SU-DHL-6 (cell line): Measurements from ENCODE around the gene TMCC1.

Experiments used
- EZH2phosphoT487 ChIP-seq: fragments of 200-600 bp; sonication (generic), shearing (Covaris generic); conservative IDR thresholded peaks from 2 replicates; pipeline ENCODE4 v1.6.1; 2018; ENCODE audit warnings: mild to moderate bottlenecking, antibody characterized with exemption, low read length, moderate library complexity, mixed read lengths
- TF ChIP-seq, protein P1 (sequence below): fragments of 200-600 bp; sonication (generic); IDR thresholded peaks from one replicate; pipeline ENCODE4 v1.5.1; 2017; ENCODE audit warnings: antibody characterized with exemption, mild to moderate bottlenecking, low read length, moderate library complexity; ENCODE audit not compliant: insufficient read depth, poor library complexity, severe bottlenecking

DNA sequence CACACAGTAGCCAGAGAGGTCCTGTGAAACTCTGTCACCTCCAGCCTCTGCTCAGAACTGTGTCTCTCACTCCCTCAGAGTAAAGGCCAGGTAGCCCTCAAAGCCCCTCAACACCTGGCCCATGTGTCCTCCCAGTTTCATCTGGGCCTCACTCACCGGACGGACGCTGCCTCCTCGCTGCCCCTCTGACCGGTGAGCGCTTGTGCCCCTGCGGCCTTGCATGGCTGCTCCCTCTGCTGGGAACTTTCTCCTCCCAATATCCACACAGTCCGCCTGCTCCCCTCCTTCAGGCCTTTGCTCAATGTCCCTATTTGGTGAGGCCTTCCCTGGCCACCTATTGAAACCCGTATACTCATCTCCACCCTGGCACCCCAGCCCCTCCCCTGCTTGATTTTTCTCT, 44.2 kb upstream of the TMCC1 start:
- TF ChIP-seq, protein P1, sequence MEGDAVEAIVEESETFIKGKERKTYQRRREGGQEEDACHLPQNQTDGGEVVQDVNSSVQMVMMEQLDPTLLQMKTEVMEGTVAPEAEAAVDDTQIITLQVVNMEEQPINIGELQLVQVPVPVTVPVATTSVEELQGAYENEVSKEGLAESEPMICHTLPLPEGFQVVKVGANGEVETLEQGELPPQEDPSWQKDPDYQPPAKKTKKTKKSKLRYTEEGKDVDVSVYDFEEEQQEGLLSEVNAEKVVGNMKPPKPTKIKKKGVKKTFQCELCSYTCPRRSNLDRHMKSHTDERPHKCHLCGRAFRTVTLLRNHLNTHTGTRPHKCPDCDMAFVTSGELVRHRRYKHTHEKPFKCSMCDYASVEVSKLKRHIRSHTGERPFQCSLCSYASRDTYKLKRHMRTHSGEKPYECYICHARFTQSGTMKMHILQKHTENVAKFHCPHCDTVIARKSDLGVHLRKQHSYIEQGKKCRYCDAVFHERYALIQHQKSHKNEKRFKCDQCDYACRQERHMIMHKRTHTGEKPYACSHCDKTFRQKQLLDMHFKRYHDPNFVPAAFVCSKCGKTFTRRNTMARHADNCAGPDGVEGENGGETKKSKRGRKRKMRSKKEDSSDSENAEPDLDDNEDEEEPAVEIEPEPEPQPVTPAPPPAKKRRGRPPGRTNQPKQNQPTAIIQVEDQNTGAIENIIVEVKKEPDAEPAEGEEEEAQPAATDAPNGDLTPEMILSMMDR: no peak
- no peak for TF ChIP-seq EZH2phosphoT487
